ENCODE data around the gene SLC44A3.

GRCh38 chr1:94909486-94909885 is 89.3 kb downstream of the SLC44A3 start:
- no peak for TF ChIP-seq NANOG (IDR thresholded peaks at IDR 0.05; ENCODE audit: borderline replicate concordance)
- TF ChIP-seq ZNF114 (CRISPR knock-in tag; IDR thresholded peaks at IDR 0.05): no peak
- no peak for TF ChIP-seq REST (IDR thresholded peaks at IDR 0.05; ENCODE audit: unreplicated experiment)
- TF ChIP-seq CTCF (conservative IDR thresholded peaks at IDR 0.05; ENCODE audit: low read depth in 2 of 2): no peak
- no peak for TF ChIP-seq EZH2phosphoT487 (IDR thresholded peaks at IDR 0.05; ENCODE audit: unreplicated experiment)
- TF ChIP-seq POLR2AphosphoS5 (IDR thresholded peaks at IDR 0.05; ENCODE audit: low read depth): no peak
- TF ChIP-seq ETS1 (IDR thresholded peaks at IDR 0.05): no peak
- no peak for TF ChIP-seq CREB1 (CRISPR knock-in tag; IDR thresholded peaks at IDR 0.05; ENCODE audit: low read depth)
- TF ChIP-seq EZH2 (IDR thresholded peaks at IDR 0.05; ENCODE audit: low read depth, unreplicated experiment): no peak
- no peak for TF ChIP-seq JUNB (IDR thresholded peaks at IDR 0.05; ENCODE audit: unreplicated experiment)

Measured in GM23338 (cell line).